Spleen (tissue), 7 donors: Measurements from ENCODE around the gene GNG4.

Experiments used
- CTCF ChIP-seq, 11 experiments: fragments of 200-600 bp in 7 of 11; fragments of 450-650 bp in 4 of 11; sonication (generic) in 4 of 11; IDR thresholded peaks in 8 of 11; conservative IDR thresholded peaks in 3 of 11; 1 replicate in 7 of 11; 2 replicates in 4 of 11; pipeline versions ENCODE4 v1.4.0 to v1.8.0; 2016 to 2021; ENCODE audit warnings: antibody characterized with exemption in 11 of 11, inconsistent platforms in 4 of 11, mild to moderate bottlenecking in 1 of 11
- POLR2A ChIP-seq, 3 donors: fragments of 450-650 bp; IDR thresholded peaks; one replicate each; pipeline ENCODE4 v1.5.1; 2017; ENCODE audit warnings: antibody characterized with exemption in 3 of 3, mild to moderate bottlenecking in 1 of 3
- POLR2AphosphoS5 ChIP-seq, 3 donors: sonication (generic); formaldehyde crosslinking; IDR thresholded peaks; one replicate each; pipeline ENCODE4 v1.5.1; 2017; ENCODE audit warnings: antibody characterized with exemption in 3 of 3
- donor health status: DM: no; HTN: no; CAD: no; lungs with moderate emphysema.
- donor health status: DM: no; HTN: no; CAD: no.
- donor health status: DM: no; HTN: no; CAD: no.

- TF ChIP-seq CTCF (IDR thresholded peaks at IDR 0.05 in 8 of 11, conservative IDR thresholded peaks at IDR 0.05 in 3 of 11), result no peak
- no peak for TF ChIP-seq POLR2A (IDR thresholded peaks at IDR 0.05)
- TF ChIP-seq POLR2AphosphoS5 (IDR thresholded peaks at IDR 0.05), result no peak
Measured at GRCh38 chr1:235675152-235675890, 25.7 kb upstream of the GNG4 start.
